Heart left ventricle (tissue), 16 donors: ENCODE measurements around the gene THADA. TPM values are rescaled to one million over a fixed set of nuclear protein-coding genes. Genes with fewer than 3 reads are reported as not detected.

Experiments
- ATAC-seq, 4 donors: fragments of 200-7000 bp; cut with Tn5 transposase; one replicate each; pipeline ENCODE4 v1.9.1; 2020 to 2022; ENCODE audit warnings: moderate library complexity in 4 of 4, mild to moderate bottlenecking in 3 of 4, moderate number of reproducible peaks in 1 of 4
- DNase-seq, 5 donors: peaks; one replicate each; pipeline ENCODE4 v3.0.0-alpha.2; 2020
- H3K27ac ChIP-seq, 12 donors: fragments of 200-600 bp; sonication (generic) in 4 of 12; one replicate each; pipeline versions ENCODE4 v1.5.0 to v1.8.0; 2016 to 2022; ENCODE audit warnings: mild to moderate bottlenecking in 2 of 12
- H3K27me3 ChIP-seq, 9 donors: fragments of 200-600 bp; sonication (generic) in 2 of 9; one replicate each; pipeline versions ENCODE4 v1.5.1 to v1.8.0; 2016 to 2022; ENCODE audit warnings: mild to moderate bottlenecking in 3 of 9
- H3K36me3 ChIP-seq, 9 donors: fragments of 200-600 bp; sonication (generic) in 2 of 9; one replicate each; pipeline versions ENCODE4 v1.5.0 to v1.8.0; 2018 to 2022; ENCODE audit warnings: mild to moderate bottlenecking in 2 of 9
- H3K4me1 ChIP-seq, 12 donors: fragments of 200-600 bp; sonication (generic) in 4 of 12; one replicate each; pipeline versions ENCODE4 v1.5.0 to v1.8.0; 2016 to 2022; ENCODE audit warnings: mild to moderate bottlenecking in 3 of 12
- H3K4me3 ChIP-seq, 12 donors: fragments of 200-600 bp; sonication (generic) in 4 of 12; one replicate each; pipeline versions ENCODE4 v1.5.0 to v1.8.0; 2017 to 2022; ENCODE audit warnings: mild to moderate bottlenecking in 9 of 12, moderate library complexity in 4 of 12
- H3K9me3 ChIP-seq, 12 donors: fragments of 200-600 bp; sonication (generic) in 4 of 12; one replicate each; pipeline versions ENCODE4 v1.5.0 to v1.8.0; 2016 to 2022; ENCODE audit warnings: mild to moderate bottlenecking in 1 of 12
- CTCF ChIP-seq, 12 donors: fragments of 200-600 bp; sonication (generic) in 4 of 12; IDR thresholded peaks; one replicate each; pipeline versions ENCODE4 v1.5.0 to v1.8.0; 2018 to 2022; ENCODE audit warnings: antibody characterized with exemption in 12 of 12, mild to moderate bottlenecking in 5 of 12
- POLR2A ChIP-seq, 2 donors: fragments of 450-650 bp; IDR thresholded peaks; one replicate each; pipeline ENCODE4 v1.6.1; 2017; ENCODE audit warnings: antibody characterized with exemption in 2 of 2, mild to moderate bottlenecking in 2 of 2, moderate library complexity in 2 of 2
- WGBS, 4 donors: extraction: QIAGEN DNeasy Blood & Tissue Kit in 2 of 4; methylation state at CpG; one replicate each; pipeline versions ENCODE4 v1.1.5 to v1.1.7; 2013 to 2018; 5-methylcytosine and 5-hydroxymethylcytosine counted together
- intact Hi-C, 10 donors: fragments of 100-400 bp; cut with DNase I; formaldehyde crosslinking; loops; one replicate each; pipeline versions ENCODE4 v1.11.1 to v1.14.2; 2022
- polyA plus RNA-seq, 2 donors: library from polyadenylated mRNA; stranded (reverse); fragments of 200-250 nt; gene quantifications; one replicate each; pipeline ENCODE4 v1.2.3, GENCODE V29; 2013
- total RNA-seq, 9 donors: library from RNA; depleted of rRNA in 2 of 9; stranded (reverse); fragments of >200 nt in 2 of 9; fragmentation: NEBNext Ultra II Directional in 3 of 9; extraction: Animal tissue kit (Norgen Biotek cat#: 25700) in 3 of 9; gene quantifications; one replicate each; pipeline versions ENCODE4 v1.1.0 to v1.2.4, GENCODE V29; 2016 to 2023
- donor health status: ischemic (EF 13 %, LVEDD 7.1; RV severe dilation, severe dysfunction).
- donor health status: healthy with polysubstance abuse.
- donor health status: DM: no; HTN: yes; CAD: no.
- donor health status: DM: no; HTN: no; CAD: no.
- donor health status: ischemic (EF 25% LVEDD 6.9; RV normal size, moderate dysfunction).
- donor health status: ischemic (EF 25% LVEDD 5.7; RV mildly dilated, moderate dysfunction).
- donor health status: healthy.
- donor health status: DM: yes; HTN: yes; CAD: no.
- donor health status: ischemic (EF 35%, LVEDD 5.7; RV mildly dilated, moderate dysfunction).
- donor health status: nonischemic (EF 11% LVEDD 7.7; RV severe dilation, severe dysfunction).
- donor health status: DM: yes; HTN: yes; CAD: no.
- donor health status: PGD.
- donor health status: ischemic (EF 29% LVEDD 5.4; RV normal size, mild dysfunction).
- donor health status: nonischemic (EF 23%, LVEDD 6.1; RV moderate dilation, normal function).

THADA gene
- total and polyA plus RNA-seq, 11 donors = 6.8 to 21.4 (median 13.0) TPM

- Histone ChIP-seq H3K36me3 (no peaks in the 10 kb centered on the region), H3K27ac (peak overlapping the region; percentile 45 to 94 (median 82)), H3K4me3 (no peak overlapping the region), H3K27me3 (no peaks in the 10 kb centered on the region), H3K4me1 (peaks cover 13 to 88% (median 72%) of the 10 kb centered on the region in 12 donors), H3K9me3 (no peaks in the 10 kb centered on the region)
- 46 to 59% (median 53%) methylated on average over 5 of the region's 5 CpGs for WGBS, 4 donors
- ATAC-seq (no peak), DNase-seq (no peak)
- intact Hi-C loops = loop anchor here in 4 of 10 donors (5.0 kb wide), 3 partner anchors 62 to 153 kb away; partner anchors contain the start of gene ZFP36L2 (in 1 of the 4)
- no peak for TF ChIP-seq CTCF (IDR thresholded peaks at IDR 0.05)
- no peak for TF ChIP-seq POLR2A (IDR thresholded peaks at IDR 0.05)
Measured at GRCh38 chr2:43329637-43330036, 266.2 kb downstream of the THADA start.

DNA sequence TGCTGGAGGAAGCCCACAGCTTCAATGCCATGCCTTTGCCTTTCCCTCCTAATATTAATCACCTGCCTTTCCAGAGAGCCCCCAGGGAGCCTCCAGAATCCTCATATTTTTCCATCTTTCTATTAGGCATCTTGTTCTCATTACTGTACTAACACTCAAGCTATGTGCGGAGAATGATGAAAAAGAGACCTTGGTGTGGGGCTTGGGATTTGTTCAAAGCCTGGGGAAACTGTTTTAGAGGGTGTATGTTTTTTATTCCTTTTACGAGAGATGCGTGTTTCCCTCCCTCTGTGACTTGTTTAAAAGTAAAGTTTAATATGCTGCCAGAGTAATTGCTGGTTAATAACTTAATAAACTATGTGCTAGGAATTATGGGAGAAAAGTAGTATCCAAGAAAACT, 267.0 kb downstream of the THADA start:
- H3K4me3 ChIP-seq = no peak overlapping the region
- no peaks in the 10 kb centered on the region for H3K27me3 ChIP-seq
- DNase-seq (no peak), ATAC-seq (no peak)
- intact Hi-C loops = loop anchor here in 1 of 10 donors (5.0 kb wide), 1 partner anchor 62 kb away; no protein-coding TSS in a partner anchor
- no peaks in the 10 kb centered on the region for H3K36me3 ChIP-seq
- peak overlapping the region in 9 of 12 donors; percentile 4 to 94 (median 79) for H3K27ac ChIP-seq
- TF ChIP-seq POLR2A (IDR thresholded peaks at IDR 0.05) (no peak), CTCF (IDR thresholded peaks at IDR 0.05) (no peak)
- H3K9me3 ChIP-seq = no peaks in the 10 kb centered on the region
- H3K4me1 ChIP-seq = peaks cover 13 to 90% (median 70%) of the 10 kb centered on the region in 12 donors
- WGBS, 4 donors = 91 to 96% (median 92%) methylated on average over 3 of the region's 3 CpGs

DNA sequence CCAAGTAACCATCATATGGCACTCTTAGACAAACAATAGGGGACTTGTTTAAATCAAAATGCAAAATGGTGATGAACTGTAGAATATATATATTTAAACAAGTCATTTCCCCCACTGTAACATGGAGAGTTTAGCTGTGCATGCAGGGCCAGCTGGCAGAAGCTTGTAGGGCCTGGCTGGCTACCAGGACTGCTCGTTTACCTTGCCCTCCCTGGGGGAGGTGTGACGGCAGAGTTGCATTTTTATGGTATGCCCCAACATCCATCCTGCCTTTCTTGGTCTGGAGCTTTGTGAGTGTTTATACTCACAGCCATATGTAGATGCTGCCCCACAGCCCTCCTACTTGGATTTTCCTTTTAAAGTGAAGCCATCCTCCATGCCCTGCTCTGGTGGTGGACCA, 267.7 kb downstream of the THADA start:
- Histone ChIP-seq H3K27ac (peak overlapping the region in 6 of 12 donors; percentile 21 to 89 (median 80)), H3K9me3 (no peaks in the 10 kb centered on the region), H3K4me3 (no peak overlapping the region), H3K27me3 (no peaks in the 10 kb centered on the region), H3K4me1 (peaks cover 12 to 86% (median 66%) of the 10 kb centered on the region in 12 donors), H3K36me3 (no peaks in the 10 kb centered on the region)
- intact Hi-C loops = loop anchor here in 1 of 10 donors (5.0 kb wide), 1 partner anchor 61 kb away; no protein-coding TSS in a partner anchor
- no peak for TF ChIP-seq POLR2A (IDR thresholded peaks at IDR 0.05)
- TF ChIP-seq CTCF (IDR thresholded peaks at IDR 0.05) = no peak
- 19 to 53% (median 46%) methylated on average over 2 of the region's 2 CpGs for WGBS, 4 donors
- peak in 1 of 5 donors; percentile 23 for DNase-seq
- ATAC-seq = no peak

DNA sequence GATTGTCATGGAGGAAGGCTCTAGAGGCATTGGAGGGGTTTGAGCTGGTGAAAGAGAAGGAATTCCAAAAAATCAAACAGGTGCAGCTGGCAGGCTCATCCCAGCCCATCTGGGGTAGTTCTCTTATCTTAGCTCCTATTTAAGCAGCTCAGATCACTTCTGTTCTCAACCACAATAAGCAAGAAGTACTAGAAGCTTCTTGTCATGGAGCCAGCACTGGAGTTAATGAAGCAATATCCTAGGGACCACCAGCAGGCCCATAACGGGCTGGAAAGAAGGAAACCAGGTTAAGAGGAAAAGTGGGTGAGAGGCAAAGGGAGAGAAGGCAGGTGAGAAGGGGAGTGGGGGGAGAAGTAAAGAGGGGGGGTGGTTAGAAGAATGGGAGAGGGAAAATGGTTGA, 268.7 kb downstream of the THADA start:
- ATAC-seq (no peak), DNase-seq (peak in 1 of 5 donors; percentile 11)
- Histone ChIP-seq H3K27me3 (no peaks in the 10 kb centered on the region), H3K4me3 (no peak overlapping the region), H3K27ac (peak overlapping the region in 1 of 12 donors; percentile 80), H3K4me1 (peaks cover 5 to 76% (median 56%) of the 10 kb centered on the region in 12 donors), H3K9me3 (no peaks in the 10 kb centered on the region), H3K36me3 (no peaks in the 10 kb centered on the region)
- intact Hi-C loops = loop anchor here in 1 of 10 donors (5.0 kb wide), 1 partner anchor 60 kb away; no protein-coding TSS in a partner anchor
- WGBS, 4 donors = 54 to 74% (median 60%) methylated on average over 1 of the region's 1 CpG
- no peak for TF ChIP-seq POLR2A (IDR thresholded peaks at IDR 0.05)
- no peak for TF ChIP-seq CTCF (IDR thresholded peaks at IDR 0.05)
